Upper lobe of left lung (tissue), 6 donors: Measurements from ENCODE around the gene CGAS. TPM values are rescaled to one million over a fixed set of nuclear protein-coding genes. Genes with fewer than 3 reads are reported as not detected.
A peak's percentile ranks its signal among the peaks of the same experiment; 100 is the strongest.
"Not testable (repeated sequence)": the region's sequence is repeated elsewhere in the genome, so short reads cannot be mapped to it uniquely, and the experiment has no call there.

ENCODE experiments used
- ATAC-seq, 2 donors: fragments of 200-7000 bp; cut with Tn5 transposase; one replicate each; pipeline ENCODE4 v1.9.1; 2022; ENCODE audit warnings: mild to moderate bottlenecking in 2 of 2, moderate library complexity in 2 of 2; ENCODE audit not compliant: low FRiP score in 2 of 2
- DNase-seq, 2 donors: peaks; one replicate each; pipeline ENCODE4 v3.0.0-alpha.2; 2019 to 2020
- H3K27ac ChIP-seq, 4 donors: fragments of 200-600 bp; sonication (generic); one replicate each; pipeline ENCODE4 v1.5.1; 2016 to 2019
- H3K27me3 ChIP-seq, 4 donors: fragments of 200-600 bp; sonication (generic); one replicate each; pipeline ENCODE4 v1.5.1; 2017 to 2019
- H3K36me3 ChIP-seq, 4 donors: fragments of 200-600 bp; sonication (generic); one replicate each; pipeline ENCODE4 v1.5.1; 2016 to 2019
- H3K4me1 ChIP-seq, 4 donors: fragments of 200-600 bp; sonication (generic); one replicate each; pipeline ENCODE4 v1.5.1; 2018 to 2019
- H3K4me3 ChIP-seq, 4 donors: fragments of 200-600 bp; sonication (generic); one replicate each; pipeline ENCODE4 v1.5.1; 2017 to 2019; ENCODE audit warnings: mild to moderate bottlenecking in 2 of 4, moderate library complexity in 1 of 4
- H3K9me3 ChIP-seq, 4 donors: fragments of 200-600 bp; sonication (generic); one replicate each; pipeline ENCODE4 v1.5.1; 2018 to 2019
- CTCF ChIP-seq, 6 experiments: fragments of 450-650 bp in 4 of 6; fragments of 200-600 bp in 2 of 6; sonication (generic) in 2 of 6; IDR thresholded peaks; one replicate each; pipeline ENCODE4 v1.5.1; 2016 to 2019; ENCODE audit warnings: antibody characterized with exemption in 6 of 6
- EP300 ChIP-seq, 4 donors: sonication (generic); formaldehyde crosslinking; IDR thresholded peaks; one replicate each; pipeline ENCODE4 v1.5.1; 2017; ENCODE audit warnings: antibody characterized with exemption in 4 of 4, control low read depth in 2 of 4
- POLR2A ChIP-seq, 4 donors: fragments of 450-650 bp; IDR thresholded peaks; one replicate each; pipeline ENCODE4 v1.5.1; 2016 to 2017; ENCODE audit warnings: antibody characterized with exemption in 4 of 4, mild to moderate bottlenecking in 2 of 4
- POLR2AphosphoS5 ChIP-seq, 2 donors: sonication (generic); formaldehyde crosslinking; IDR thresholded peaks; one replicate each; pipeline ENCODE4 v1.5.1; 2017; ENCODE audit warnings: antibody characterized with exemption in 2 of 2
- WGBS, 2 donors: methylation state at CpG; one replicate each; pipeline ENCODE4 v1.1.5; 2017 to 2018; 5-methylcytosine and 5-hydroxymethylcytosine counted together
- small RNA-seq, 4 donors: library from RNA; depleted of rRNA; stranded (forward); fragments of <200 nt; gene quantifications; one replicate each; pipeline ENCODE3, GENCODE V24; 2016
- total RNA-seq, 6 donors: library from RNA; depleted of rRNA in 4 of 6; stranded (reverse); fragments of >200 nt in 4 of 6; gene quantifications; one replicate each; pipeline versions ENCODE4 v1.1.0 to v1.2.1, GENCODE V29; 2016 to 2021
- donor health status: DM: no; HTN: no; CAD: no; lungs with moderate emphysema.
- donor health status: DM: no; HTN: yes; CAD: no; lungs with severe emphysema.

The CGAS gene
- total RNA-seq, 6 donors from 2014 or later = 4.9 to 15.7 (median 9.0) TPM

- H3K4me1 ChIP-seq = peaks cover 0 to 10% (median 0%) of the 10 kb centered on the region in 4 donors
- no peak for TF ChIP-seq EP300 (IDR thresholded peaks at IDR 0.05)
- no peak for TF ChIP-seq CTCF (IDR thresholded peaks at IDR 0.05)
- no peak for TF ChIP-seq POLR2AphosphoS5 (IDR thresholded peaks at IDR 0.05)
- no peak for TF ChIP-seq POLR2A (IDR thresholded peaks at IDR 0.05)
- ATAC-seq (peak in 1 of 2 donors; percentile 34), DNase-seq (no peak)
- no peaks in the 10 kb centered on the region for H3K9me3 ChIP-seq
- peak overlapping the region in 3 of 4 donors; percentile 44 to 55 (median 52) for H3K4me3 ChIP-seq
- H3K27me3 ChIP-seq = no peaks in the 10 kb centered on the region
- no peaks in the 10 kb centered on the region for H3K36me3 ChIP-seq
- 33 to 49% methylated on average over 4 of the region's 4 CpGs for WGBS, 2 donors
- H3K27ac ChIP-seq = peak overlapping the region in 2 of 4 donors; percentile 71 to 75
Observed at GRCh38 chr6:73388433-73388799, 63.7 kb downstream of the CGAS start.

DNA sequence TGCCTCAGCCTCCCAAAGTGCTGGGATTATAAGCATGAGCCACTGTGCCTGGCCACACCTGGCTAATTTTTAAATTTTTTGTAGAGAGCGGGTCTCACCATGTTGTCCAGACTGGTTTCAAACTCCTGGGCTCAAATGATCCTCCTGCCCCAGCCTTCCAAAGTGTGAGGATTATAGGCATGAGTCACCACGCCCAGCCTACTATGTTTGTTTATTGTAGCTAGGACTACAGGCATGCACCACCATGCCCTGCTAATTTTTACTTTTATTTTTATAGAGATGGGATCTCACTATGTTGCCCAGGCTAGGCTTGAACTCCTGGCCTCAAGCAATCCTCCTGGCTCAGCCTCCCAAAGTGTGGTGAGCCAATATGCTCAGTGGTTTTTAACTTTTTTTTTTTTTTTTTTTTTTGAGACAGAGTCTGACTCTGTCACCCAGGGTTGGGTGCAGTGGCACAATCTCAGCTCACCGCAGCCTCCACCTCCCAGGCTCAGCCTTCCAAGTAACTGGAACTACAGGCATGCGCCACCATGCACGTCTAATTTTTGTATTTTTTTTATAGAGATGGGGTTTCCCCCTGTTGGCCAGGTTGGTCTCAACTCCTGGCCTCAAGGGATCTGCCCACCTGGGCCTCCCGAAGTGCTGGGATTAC, 69.5 kb downstream of the CGAS start:
- no peak overlapping the region for H3K4me3 ChIP-seq
- DNase-seq (no peak), ATAC-seq (no peak)
- H3K27me3 ChIP-seq = no peaks in the 10 kb centered on the region
- H3K9me3 ChIP-seq = no peaks in the 10 kb centered on the region
- TF ChIP-seq EP300 (IDR thresholded peaks at IDR 0.05) (no peak), POLR2A (IDR thresholded peaks at IDR 0.05) (no peak), POLR2AphosphoS5 (IDR thresholded peaks at IDR 0.05) (no peak), CTCF (IDR thresholded peaks at IDR 0.05) (no peak)
- H3K36me3 ChIP-seq = no peaks in the 10 kb centered on the region
- H3K4me1 ChIP-seq = no peaks in the 10 kb centered on the region
- no peak overlapping the region for H3K27ac ChIP-seq
- 84 to 92% methylated on average over 6 of the region's 6 CpGs for WGBS, 2 donors

DNA sequence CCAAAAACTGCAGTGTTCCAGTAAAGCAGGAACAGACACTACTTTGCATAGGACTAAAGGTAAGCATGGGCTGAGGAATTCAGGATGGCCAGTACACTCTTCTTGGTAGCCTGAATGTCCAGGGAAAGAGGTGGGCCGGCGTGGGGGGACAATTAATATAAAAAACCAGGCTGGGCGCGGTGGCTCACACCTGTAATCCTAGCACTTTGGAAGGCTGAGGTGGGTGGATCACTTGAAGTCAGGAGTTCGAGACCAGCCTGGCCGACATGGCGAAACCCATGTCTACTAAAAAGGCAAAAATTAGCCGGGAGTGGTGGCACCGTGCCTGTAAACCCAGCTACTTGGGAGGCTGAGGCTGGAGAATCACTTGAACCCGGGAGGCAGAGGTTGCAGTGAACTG, 70.6 kb downstream of the CGAS start:
- not testable (repeated sequence) for H3K27ac ChIP-seq, H3K4me3 ChIP-seq, H3K9me3 ChIP-seq, ATAC-seq, H3K36me3 ChIP-seq, H3K4me1 ChIP-seq, DNase-seq, H3K27me3 ChIP-seq
- WGBS, 2 donors = 92 to 96% methylated on average over 10 of the region's 10 CpGs

DNA sequence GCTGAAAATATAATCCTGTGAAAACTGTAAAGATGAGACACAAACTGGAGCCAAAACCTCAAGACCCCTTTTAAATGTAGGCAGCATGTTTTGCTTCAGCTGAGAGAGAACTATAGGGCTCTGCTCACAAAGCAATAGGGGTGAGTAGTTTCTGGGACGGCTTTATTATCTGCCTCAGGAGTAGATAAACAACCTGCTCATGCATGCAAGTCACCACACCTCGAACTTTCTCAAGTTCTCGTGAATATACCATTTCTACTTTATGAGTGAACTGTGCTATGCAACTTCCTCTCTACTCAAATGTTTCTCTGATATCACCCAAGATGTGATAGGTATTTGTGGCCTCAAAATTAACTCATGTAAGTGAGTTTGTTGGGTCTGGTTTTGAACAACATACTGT, 74.9 kb downstream of the CGAS start:
- H3K27ac ChIP-seq = no peak overlapping the region
- WGBS, 2 donors = 64 to 69% methylated on average over 3 of the region's 3 CpGs
- H3K36me3 ChIP-seq = no peaks in the 10 kb centered on the region
- TF ChIP-seq POLR2AphosphoS5 (IDR thresholded peaks at IDR 0.05) (no peak), CTCF (IDR thresholded peaks at IDR 0.05) (no peak), POLR2A (IDR thresholded peaks at IDR 0.05) (no peak), EP300 (IDR thresholded peaks at IDR 0.05) (no peak)
- H3K4me3 ChIP-seq = no peak overlapping the region
- DNase-seq (no peak), ATAC-seq (no peak)
- H3K9me3 ChIP-seq = peaks cover 0 to 4% (median 4%) of the 10 kb centered on the region in 4 donors
- H3K4me1 ChIP-seq = no peaks in the 10 kb centered on the region
- H3K27me3 ChIP-seq = no peaks in the 10 kb centered on the region

GRCh38 chr6:73375216-73375615, 76.9 kb downstream of the CGAS start:
- ATAC-seq (no peak), DNase-seq (no peak)
- Histone ChIP-seq H3K27ac (no peak overlapping the region), H3K36me3 (no peaks in the 10 kb centered on the region), H3K4me3 (no peak overlapping the region), H3K9me3 (peaks cover 0 to 18% (median 11%) of the 10 kb centered on the region in 4 donors), H3K4me1 (no peaks in the 10 kb centered on the region), H3K27me3 (no peaks in the 10 kb centered on the region)
- 84 to 95% methylated on average over 1 of the region's 1 CpG for WGBS, 2 donors
- no peak for TF ChIP-seq POLR2A (IDR thresholded peaks at IDR 0.05)
- TF ChIP-seq CTCF (IDR thresholded peaks at IDR 0.05) = no peak
- TF ChIP-seq POLR2AphosphoS5 (IDR thresholded peaks at IDR 0.05) = no peak
- TF ChIP-seq EP300 (IDR thresholded peaks at IDR 0.05) = no peak

Small RNA genes within 50 kb of the gene (small RNA-seq; reads per million reads assigned to genes)
- gene RN7SL827P (0 to 0.11 (median 0) reads per million in 4 donors), gene RNU6-975P (0 reads per million in 4 donors)

Other genes with a start within 250 kb of the CGAS start
- gene KHDC1L, start 226.8 kb downstream of the CGAS start, total RNA-seq = not detected
- 1 to 10 TPM in 5 of 6 donors, not detected in 1; 1.3 to 2.6 (median 2.0) TPM for gene KHDC1, start 189.1 kb downstream of the CGAS start, total RNA-seq
- gene DPPA5, start 98.0 kb downstream of the CGAS start, total RNA-seq = not detected
- not detected for gene KHDC3L, start 89.6 kb downstream of the CGAS start, total RNA-seq
- gene OOEP, start 82.4 kb downstream of the CGAS start, total RNA-seq = under 1 TPM in 1 of 6 donors, not detected in 5; 0.43 TPM
- 1 to 10 TPM in 5 of 6 donors, under 1 TPM in 1; 0.92 to 8.5 (median 1.8) TPM for gene DDX43, start 57.5 kb downstream of the CGAS start, total RNA-seq
- gene MTO1, start 9.4 kb upstream of the CGAS start, total RNA-seq = 10 to 100 TPM in 5 of 6 donors, 1 to 10 TPM in 1; 8.9 to 56.6 (median 25.9) TPM
- gene EEF1A1, start 68.7 kb upstream of the CGAS start, total RNA-seq = over 10,000 TPM in 1 of 6 donors, 1,000 to 10,000 TPM in 5; 3,617 to 10,582 (median 7,272) TPM
- gene SLC17A5, start 201.7 kb upstream of the CGAS start, total RNA-seq = 10 to 100 TPM; 13.0 to 32.5 (median 22.3) TPM
- gene CD109, start 243.9 kb upstream of the CGAS start, total RNA-seq = 10 to 100 TPM in 5 of 6 donors, 1 to 10 TPM in 1; 4.2 to 25.5 (median 21.3) TPM